GM12874 (cell line): Measurements from ENCODE around the gene HDAC6.

Experiments used
- CTCF ChIP-seq: IDR thresholded peaks from 2 replicates; pipeline ENCODE4 v1.5.1; 2011; ENCODE audit warnings: low read depth, mild to moderate bottlenecking, control low read depth, low read length, moderate library complexity; ENCODE audit not compliant: insufficient read depth

HDAC6 gene

DNA sequence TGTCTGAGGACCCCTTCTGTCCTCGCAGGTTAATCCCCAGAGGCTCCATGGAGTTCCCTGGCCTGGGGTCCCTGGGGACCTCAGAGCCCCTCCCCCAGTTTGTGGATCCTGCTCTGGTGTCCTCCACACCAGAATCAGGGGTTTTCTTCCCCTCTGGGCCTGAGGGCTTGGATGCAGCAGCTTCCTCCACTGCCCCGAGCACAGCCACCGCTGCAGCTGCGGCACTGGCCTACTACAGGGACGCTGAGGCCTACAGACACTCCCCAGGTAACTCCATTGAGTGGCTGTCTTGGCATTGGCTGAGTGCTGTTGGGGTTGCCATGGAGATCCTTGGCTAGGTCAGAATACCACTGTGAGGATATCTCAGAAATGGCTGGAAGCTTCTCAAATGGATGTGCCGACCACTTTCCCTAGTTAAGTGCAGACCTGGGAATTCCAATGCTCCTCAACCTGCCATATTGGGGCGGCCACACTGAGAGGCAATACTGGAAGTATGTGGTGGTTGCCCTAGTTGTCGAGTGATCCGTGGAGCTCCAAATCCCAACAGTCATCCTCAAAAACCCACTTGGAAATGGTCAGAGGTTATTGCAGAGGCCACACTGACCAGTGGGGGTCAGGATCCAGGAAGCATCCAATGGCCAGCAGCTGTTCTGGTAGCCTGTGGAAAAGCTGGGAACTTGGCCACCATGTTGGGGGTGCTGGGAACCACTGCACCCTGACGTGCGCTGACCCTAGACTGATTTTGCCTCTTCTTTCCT, 10.6 kb upstream of the HDAC6 start:
- no peak for TF ChIP-seq CTCF

DNA sequence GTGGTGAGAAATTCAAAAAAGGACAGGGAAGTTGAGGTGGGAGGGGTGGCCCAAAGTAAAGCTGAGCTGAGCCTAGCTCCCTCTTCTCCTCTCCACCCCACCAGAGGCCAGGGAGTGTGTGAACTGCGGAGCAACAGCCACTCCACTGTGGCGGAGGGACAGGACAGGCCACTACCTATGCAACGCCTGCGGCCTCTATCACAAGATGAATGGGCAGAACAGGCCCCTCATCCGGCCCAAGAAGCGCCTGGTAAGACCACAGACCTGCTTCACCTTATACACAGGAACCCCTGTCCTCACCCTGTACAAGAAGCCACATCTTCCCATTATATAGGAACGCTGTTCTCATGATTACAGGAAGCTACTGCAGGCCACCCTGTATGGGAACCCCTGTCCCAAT, 9.6 kb upstream of the HDAC6 start:
- no peak for TF ChIP-seq CTCF

DNA sequence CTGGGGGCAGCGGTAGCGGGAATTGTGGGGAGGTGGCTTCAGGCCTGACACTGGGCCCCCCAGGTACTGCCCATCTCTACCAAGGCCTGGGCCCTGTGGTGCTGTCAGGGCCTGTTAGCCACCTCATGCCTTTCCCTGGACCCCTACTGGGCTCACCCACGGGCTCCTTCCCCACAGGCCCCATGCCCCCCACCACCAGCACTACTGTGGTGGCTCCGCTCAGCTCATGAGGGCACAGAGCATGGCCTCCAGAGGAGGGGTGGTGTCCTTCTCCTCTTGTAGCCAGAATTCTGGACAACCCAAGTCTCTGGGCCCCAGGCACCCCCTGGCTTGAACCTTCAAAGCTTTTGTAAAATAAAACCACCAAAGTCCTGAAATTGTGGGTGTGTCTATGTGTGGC, 7.9 kb upstream of the HDAC6 start:
- TF ChIP-seq CTCF: no peak

DNA sequence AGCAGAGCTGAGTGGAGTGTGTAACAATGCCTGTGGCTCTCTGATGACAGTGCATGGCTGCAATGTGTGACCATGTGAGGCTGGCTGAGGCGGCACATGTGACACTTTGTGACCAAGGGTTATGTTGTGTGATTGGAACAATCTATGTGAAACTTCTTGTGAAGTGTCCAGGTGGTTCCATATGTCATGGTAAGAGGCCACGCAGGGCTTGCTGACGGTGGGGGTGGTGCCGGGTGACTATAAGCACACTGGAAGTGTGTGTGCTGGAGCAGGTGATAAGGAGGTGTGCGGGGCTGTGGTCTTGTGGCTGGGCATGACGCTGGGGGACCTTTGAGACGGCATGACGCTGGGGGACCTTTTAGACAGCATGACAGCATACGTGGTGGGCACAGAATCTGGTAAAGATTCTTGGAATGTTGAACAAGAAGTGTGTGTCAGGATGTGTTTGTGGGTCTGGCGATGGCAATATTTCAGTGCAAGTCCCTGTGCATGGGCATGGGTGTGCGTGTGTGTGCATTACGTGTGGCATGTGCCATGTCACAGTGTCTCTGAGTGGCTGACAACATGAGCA, 7.4 kb upstream of the HDAC6 start:
- no peak for TF ChIP-seq CTCF

- TF ChIP-seq CTCF: no peak
These were observed 6.9 kb upstream of the HDAC6 start for GRCh38 chrX:48794911-48795515.

GRCh38 chrX:48798318-48798717, 3.5 kb upstream of the HDAC6 start:
- TF ChIP-seq CTCF: no peak

DNA sequence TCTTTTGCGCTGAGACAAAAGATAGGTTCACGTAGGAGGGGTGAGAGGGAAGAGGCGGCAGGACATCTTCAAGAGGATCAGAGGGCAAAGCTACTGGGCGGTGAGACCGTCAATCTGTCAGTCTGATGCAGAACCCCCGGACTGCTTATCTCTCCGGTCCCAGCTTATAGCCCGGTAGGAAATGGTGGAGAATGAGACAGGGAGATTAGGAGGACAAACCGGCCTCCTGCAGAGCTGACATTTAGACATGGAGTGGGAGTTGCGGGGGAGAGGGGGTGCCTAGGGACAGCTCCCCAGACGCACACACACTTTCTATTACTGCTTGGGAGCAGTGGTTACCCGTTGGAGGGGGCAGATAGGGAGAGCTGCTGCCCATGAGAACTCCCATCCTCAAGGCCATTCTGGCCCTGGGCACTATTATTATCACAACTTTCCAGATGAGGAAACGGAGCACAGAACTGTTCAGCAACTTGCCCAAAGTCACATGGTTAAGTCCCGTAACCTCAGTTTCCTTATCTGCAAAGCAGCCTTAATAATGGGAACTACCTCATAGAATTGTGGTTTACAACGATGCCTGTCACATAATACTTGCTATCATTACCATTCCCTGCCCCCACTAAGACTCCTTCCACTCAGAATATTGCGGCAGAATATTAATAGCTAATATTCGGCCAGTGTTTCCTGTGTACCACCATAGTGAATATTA, 1.1 kb upstream of the HDAC6 start:
- TF ChIP-seq CTCF: no peak
